Measurements from ENCODE around the gene USP33. TPM values are rescaled to one million over a fixed set of nuclear protein-coding genes. Genes with fewer than 3 reads are reported as not detected.

The USP33 gene
- total and polyA plus RNA-seq, 2 of the 8 experiments (the other 6 are each of a cell fraction or from before 2014, with no cell fraction given): 20.0 to 55.5 TPM

DNA sequence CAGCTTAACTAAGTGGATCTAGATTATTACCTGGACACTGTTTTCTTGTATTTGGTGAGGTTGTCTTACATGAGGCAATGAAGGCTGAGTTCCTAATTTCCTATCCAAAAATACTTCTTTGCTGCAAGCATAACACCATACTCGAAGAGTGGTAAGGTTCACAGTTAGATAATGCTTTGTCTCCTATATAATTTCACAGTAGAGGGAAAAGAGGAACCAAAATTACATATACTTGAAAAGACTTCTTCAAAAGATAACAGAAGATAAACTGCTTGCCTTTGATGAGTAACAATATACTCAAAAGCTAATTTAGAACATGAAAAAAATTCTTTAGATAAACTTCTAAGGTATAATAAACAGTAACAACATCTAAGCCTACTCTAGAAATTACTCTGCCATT is 20.4 kb downstream of the USP33 start:
- no peak overlapping the region for H4K8ac ChIP-seq (ENCODE audit: extremely low read depth, insufficient read depth, low read length)
- H2BK5ac ChIP-seq (ENCODE audit: low read depth, low read length): no peak overlapping the region
- no peaks in the 10 kb centered on the region; the same call in 1 of the 2 replicates for H3K79me1 ChIP-seq (ENCODE audit: low read depth, low read length)
- H2BK15ac ChIP-seq (ENCODE audit: low read length): no peak overlapping the region
- H3K4ac ChIP-seq (replicated peaks; ENCODE audit: insufficient read length, low read depth, low read length): no peak overlapping the region
- no peak for DNase-seq (ENCODE audit: low read depth in 1 of 2, low spot score in 2 of 2)
- H2AK5ac ChIP-seq (ENCODE audit: low read depth, low read length): no peak overlapping the region
- ChIA-PET POLR2A (ENCODE audit: partially characterized antibody) (no interaction called here), CTCF (ENCODE audit: partially characterized antibody) (interaction anchor here (0.6 kb wide), 1 partner anchor 48 kb away, joined by 3 read pairs; no protein-coding TSS in a partner anchor)
- no peak overlapping the region for H4K5ac ChIP-seq (ENCODE audit: insufficient read length, low read depth, low read length)
- no peak overlapping the region for H3K9ac ChIP-seq (replicated peaks in 1 of 4; ENCODE audit: extremely low read depth in 1 of 4, low read depth in 3 of 4, low read length in 3 of 4)
- no peaks in the 10 kb centered on the region for H3K23me2 ChIP-seq (ENCODE audit: low read depth, low read length)
- H3K4me2 ChIP-seq (ENCODE audit: insufficient read depth in 1 of 2, low read depth in 2 of 2, low read length in 2 of 2): no peak overlapping the region
- H3K79me2 ChIP-seq (ENCODE audit: control insufficient read depth in 1 of 2, insufficient read depth in 2 of 2, low read length in 2 of 2): peaks cover 0 to 13% of the 10 kb centered on the region in 2 experiments; a peak in 2 of 4 replicates
- no peak overlapping the region for H2BK20ac ChIP-seq (ENCODE audit: low read length)
- H2AFZ ChIP-seq (ENCODE audit: low read length): no peak overlapping the region
- H3K27ac ChIP-seq (ENCODE audit: low read depth, low read length): no peak overlapping the region
- no peaks in the 10 kb centered on the region for H3K9me3 ChIP-seq (ENCODE audit: insufficient read depth in 2 of 2, low read depth in 1 of 2, low read length in 1 of 2)
- H4K91ac ChIP-seq (replicated peaks; ENCODE audit: insufficient read length, low read length): no peak overlapping the region
- no peak overlapping the region for H3K23ac ChIP-seq (ENCODE audit: insufficient read length)
- H2BK12ac ChIP-seq (ENCODE audit: low read depth, low read length): no peak overlapping the region
- FAIRE-seq: no peak
- WGBS, 2 experiments (ENCODE audit: extremely low coverage in 1 of 2, insufficient coverage in 1 of 2, insufficient read length in 1 of 2, insufficient replicate concordance in 2 of 2, low coverage in 1 of 2, low lambda C conversion rate in 2 of 2, missing lambda C conversion rate in 1 of 2): 100% methylated on average over 1 of the region's 1 CpG; no CpG with 5 or more reads in 1 of the 2 experiments
- no peak overlapping the region for H3K4me3 ChIP-seq (ENCODE audit: extremely low read depth in 1 of 4, insufficient read depth in 2 of 4, low read depth in 3 of 4, low read length in 4 of 4)
- no peak overlapping the region for H3K14ac ChIP-seq (ENCODE audit: insufficient read length)
- H3K4me1 ChIP-seq (replicated peaks in 1 of 4; ENCODE audit: control insufficient read depth in 3 of 4, insufficient read depth in 4 of 4, low read length in 3 of 4): no peaks in the 10 kb centered on the region
- H4K20me1 ChIP-seq (replicated peaks in 1 of 2; ENCODE audit: control insufficient read depth in 1 of 2, insufficient read depth in 2 of 2, low read length in 2 of 2): peaks cover 0 to 2% of the 10 kb centered on the region in 2 experiments
- no peak overlapping the region for H2BK120ac ChIP-seq (replicated peaks; ENCODE audit: low read depth, low read length)
- no peak overlapping the region for H3K56ac ChIP-seq (replicated peaks; ENCODE audit: insufficient read length, low read depth, low read length)
- peaks cover 0 to 5% (median 2%) of the 10 kb centered on the region in 4 experiments; a peak in 2 of 8 replicates for H3K36me3 ChIP-seq (ENCODE audit: control insufficient read depth in 2 of 4, insufficient read depth in 4 of 4, low read length in 3 of 4)
- no peak overlapping the region for H3K18ac ChIP-seq (ENCODE audit: extremely low read depth, low read length)
- no peak for TF ChIP-seq CBX5 (IDR thresholded peaks at IDR 0.05; ENCODE audit: low read depth, low read length)
- no peak for TF ChIP-seq HDAC2 (IDR thresholded peaks at IDR 0.05; ENCODE audit: borderline replicate concordance in 1 of 2, low read depth in 2 of 2, low read length in 2 of 2)
- TF ChIP-seq KDM5A (IDR thresholded peaks at IDR 0.05; ENCODE audit: low read length): no peak
- TF ChIP-seq ASH2L (IDR thresholded peaks at IDR 0.05; ENCODE audit: low read length): no peak
- no peak for TF ChIP-seq SP1 (IDR thresholded peaks at IDR 0.05; ENCODE audit: low read depth, low read length)
- TF ChIP-seq GTF2F1 (IDR thresholded peaks at IDR 0.05; ENCODE audit: borderline replicate concordance, low read depth, low read length): no peak
- TF ChIP-seq TAF1 (IDR thresholded peaks at IDR 0.05; ENCODE audit: low read depth, low read length): no peak
- TF ChIP-seq RNF2 (IDR thresholded peaks at IDR 0.05; ENCODE audit: borderline replicate concordance, low read depth, low read length, missing control alignments, poor library complexity, severe bottlenecking): no peak
- H3K27me3 ChIP-seq (replicated peaks in 1 of 4; ENCODE audit: control insufficient read depth in 3 of 4, extremely low read depth in 1 of 4, insufficient read depth in 3 of 4, low read length in 3 of 4): no peaks in the 10 kb centered on the region

Measured in H1 (cell line).